ENCODE measurements around the gene SHC4. TPM values are rescaled to one million over a fixed set of nuclear protein-coding genes. Genes with fewer than 3 reads are reported as not detected.

The SHC4 gene
- total and polyA plus RNA-seq, 2 of the 13 experiments (the other 11 are each of a cell fraction or from before 2014, with no cell fraction given), result 0.04 TPM; not detected in 1

GRCh38 chr15:48871542-48871941 is 92.2 kb downstream of the SHC4 start:
- no peaks in the 10 kb centered on the region for H4K20me1 ChIP-seq (ENCODE audit: insufficient read depth, low read length)
- no peaks in the 10 kb centered on the region for H3K79me2 ChIP-seq (ENCODE audit: insufficient read depth, low read length)
- H3K27ac ChIP-seq (ENCODE audit: extremely low read length, insufficient read depth, low read length), result no peak overlapping the region
- ChIA-PET CTCF (ENCODE audit: low intra/inter-chr PET ratio, low total read pairs) (no interaction called here), POLR2A (interaction anchor here (1.0 kb wide), 1 partner anchor 21 kb away, joined by 3 read pairs; no protein-coding TSS in a partner anchor)
- H3K36me3 ChIP-seq (replicated peaks in 1 of 2; ENCODE audit: control insufficient read depth in 1 of 2, insufficient read depth in 2 of 2, low read length in 2 of 2), result no peaks in the 10 kb centered on the region
- no peaks in the 10 kb centered on the region for H3K9me3 ChIP-seq (ENCODE audit: low read length)
- H3K4me2 ChIP-seq (ENCODE audit: low read depth, low read length), result no peak overlapping the region
- no peak overlapping the region for H2AFZ ChIP-seq (ENCODE audit: low read length)
- 0 out of 5 replicates have a peak, but pooled peaks cover 0 to 3% of the 10 kb centered on the region in 2 experiments for H3K27me3 ChIP-seq (ENCODE audit: control insufficient read depth in 1 of 2, insufficient read depth in 2 of 2, low read length in 2 of 2)
- no peaks in the 10 kb centered on the region for H3K4me1 ChIP-seq (ENCODE audit: insufficient read depth, low read length)
- in situ Hi-C loops (cut with HindIII; ENCODE audit: extremely low pct_ligation_motif_present, low pct_unique_long_range_greater_than_20kb) (loop anchor here (25.0 kb wide), 1 partner anchor 216 kb away; no protein-coding TSS in a partner anchor), intact Hi-C loops (cut with micrococcal nuclease; ENCODE audit: unreplicated experiment) (no loop called here)
- TF ChIP-seq, protein P1, sequence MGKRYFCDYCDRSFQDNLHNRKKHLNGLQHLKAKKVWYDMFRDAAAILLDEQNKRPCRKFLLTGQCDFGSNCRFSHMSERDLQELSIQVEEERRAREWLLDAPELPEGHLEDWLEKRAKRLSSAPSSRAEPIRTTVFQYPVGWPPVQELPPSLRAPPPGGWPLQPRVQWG (CRISPR knock-in tag; IDR thresholded peaks at IDR 0.05; ENCODE audit: borderline replicate concordance, low read depth), result no peak
- no peak for TF ChIP-seq MZF1 (CRISPR knock-in tag; IDR thresholded peaks at IDR 0.05; ENCODE audit: borderline replicate concordance)
- TF ChIP-seq GABPB1 (CRISPR knock-in tag; IDR thresholded peaks at IDR 0.05), result no peak
- TF ChIP-seq ZNF709 (CRISPR knock-in tag; IDR thresholded peaks at IDR 0.05), result no peak
- no peak for TF ChIP-seq ZSCAN30 (CRISPR knock-in tag; IDR thresholded peaks at IDR 0.05)
- no peak for TF ChIP-seq DNMT3B (CRISPR knock-in tag; conservative IDR thresholded peaks at IDR 0.05)
- TF ChIP-seq ZFP82 (CRISPR knock-in tag; IDR thresholded peaks at IDR 0.05; ENCODE audit: borderline replicate concordance), result no peak
- no peak overlapping the region for H3K4me3 ChIP-seq (replicated peaks in 1 of 3; ENCODE audit: insufficient read depth in 1 of 3, low read depth in 2 of 3, low read length in 3 of 3)
- no peak overlapping the region for H3K9ac ChIP-seq (ENCODE audit: insufficient read depth, low read depth, low read length)
- DNase-seq (ENCODE audit: low spot score), result no peak
- no peak for FAIRE-seq
- BruUV-seq (replicated peaks), result no TSS peak
- no peak for ATAC-seq

GRCh38 chr15:48869966-48870365 is 93.8 kb downstream of the SHC4 start:
- in situ Hi-C loops (cut with HindIII; ENCODE audit: extremely low pct_ligation_motif_present, low pct_unique_long_range_greater_than_20kb), result loop anchor here (10.0 to 25.0 kb wide), 3 partner anchors 217 to 1275 kb away; no protein-coding TSS in a partner anchor
- DNase-seq (ENCODE audit: low spot score) (no peak), FAIRE-seq (no peak), ATAC-seq (no peak)
- Histone ChIP-seq H3K9ac (ENCODE audit: insufficient read depth, low read depth, low read length) (no peak overlapping the region), H3K79me2 (ENCODE audit: insufficient read depth, low read length) (no peaks in the 10 kb centered on the region), H3K9me3 (ENCODE audit: low read length) (no peaks in the 10 kb centered on the region), H3K36me3 (replicated peaks in 1 of 2; ENCODE audit: control insufficient read depth in 1 of 2, insufficient read depth in 2 of 2, low read length in 2 of 2) (no peaks in the 10 kb centered on the region), H3K4me1 (ENCODE audit: insufficient read depth, low read length) (peaks cover 9% of the 10 kb centered on the region), H4K20me1 (ENCODE audit: insufficient read depth, low read length) (no peaks in the 10 kb centered on the region), H3K27ac (ENCODE audit: extremely low read length, insufficient read depth, low read length) (no peak overlapping the region), H3K4me2 (ENCODE audit: low read depth, low read length) (no peak overlapping the region), H3K4me3 (replicated peaks in 1 of 3; ENCODE audit: insufficient read depth in 1 of 3, low read depth in 2 of 3, low read length in 3 of 3) (no peak overlapping the region), H2AFZ (ENCODE audit: low read length) (no peak overlapping the region), H3K27me3 (ENCODE audit: control insufficient read depth in 1 of 2, insufficient read depth in 2 of 2, low read length in 2 of 2) (no peaks in the 10 kb centered on the region)
- no TSS peak for BruUV-seq (replicated peaks)
- ChIA-PET CTCF (ENCODE audit: low intra/inter-chr PET ratio, low total read pairs) (no interaction called here), POLR2A (no interaction called here)
- intact Hi-C loops (cut with micrococcal nuclease; ENCODE audit: unreplicated experiment), result no loop called here
- 47% methylated on average over 1 of the region's 1 CpG for WGBS (ENCODE audit: low lambda C conversion rate)
- TF ChIP-seq DNMT3B (CRISPR knock-in tag; conservative IDR thresholded peaks at IDR 0.05), result no peak
- TF ChIP-seq SP140L (CRISPR knock-in tag; IDR thresholded peaks at IDR 0.05; ENCODE audit: borderline replicate concordance), result no peak
- TF ChIP-seq CENPBD1 (CRISPR knock-in tag; IDR thresholded peaks at IDR 0.05; ENCODE audit: borderline replicate concordance, low read depth), result no peak
- no peak for TF ChIP-seq MED13 (CRISPR knock-in tag; IDR thresholded peaks at IDR 0.05)
- TF ChIP-seq ETV5 (CRISPR knock-in tag; IDR thresholded peaks at IDR 0.05; ENCODE audit: borderline replicate concordance), result no peak
- TF ChIP-seq, protein P2, sequence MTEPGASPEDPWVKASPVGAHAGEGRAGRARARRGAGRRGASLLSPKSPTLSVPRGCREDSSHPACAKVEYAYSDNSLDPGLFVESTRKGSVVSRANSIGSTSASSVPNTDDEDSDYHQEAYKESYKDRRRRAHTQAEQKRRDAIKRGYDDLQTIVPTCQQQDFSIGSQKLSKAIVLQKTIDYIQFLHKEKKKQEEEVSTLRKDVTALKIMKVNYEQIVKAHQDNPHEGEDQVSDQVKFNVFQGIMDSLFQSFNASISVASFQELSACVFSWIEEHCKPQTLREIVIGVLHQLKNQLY (CRISPR knock-in tag; IDR thresholded peaks at IDR 0.05), result no peak
